ENCODE measurements around the gene FRMD3. TPM values are rescaled to one million over a fixed set of nuclear protein-coding genes. Genes with fewer than 3 reads are reported as not detected.

FRMD3 gene
- total RNA-seq, 1 experiment from 2014 or later, result 14.5 TPM

DNA sequence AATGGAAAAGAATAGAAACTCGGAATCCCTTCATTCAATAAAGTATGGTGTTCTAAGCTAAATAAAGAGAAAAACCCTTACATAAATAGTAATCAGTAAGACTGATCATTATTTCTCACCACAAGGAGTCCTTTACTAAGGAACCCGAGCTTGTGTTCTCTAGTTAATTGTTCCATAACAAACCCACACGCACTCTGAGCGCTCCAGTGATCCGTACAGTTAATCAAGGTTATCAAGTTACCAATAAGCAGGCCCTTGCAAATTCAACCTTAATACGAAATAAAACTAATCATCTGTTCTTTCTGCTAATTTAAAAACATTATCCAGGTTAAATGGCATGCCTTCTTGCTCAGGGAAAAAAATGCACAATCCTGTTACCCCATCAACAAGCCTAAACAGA, 224.4 kb downstream of the FRMD3 start:
- no peak for ATAC-seq

DNA sequence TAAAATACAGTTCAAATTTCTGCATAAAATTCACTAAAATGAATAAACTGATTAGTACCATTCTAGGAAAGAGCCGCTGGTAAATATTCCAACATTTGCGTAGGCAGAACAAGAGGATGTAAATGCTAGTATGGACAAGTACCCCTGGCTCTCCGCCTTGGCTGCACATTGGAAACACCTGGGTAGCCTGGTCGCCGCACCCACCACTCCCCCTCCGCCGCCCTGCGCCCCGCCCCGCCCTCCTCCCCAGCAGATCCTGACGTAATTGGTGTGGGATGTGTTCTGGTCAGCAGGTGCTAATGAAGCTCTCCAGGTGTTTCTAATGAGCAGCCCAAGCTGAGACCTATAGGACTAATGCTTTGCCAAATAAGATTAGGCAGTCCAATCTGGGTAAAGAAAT, 225.7 kb downstream of the FRMD3 start:
- Histone ChIP-seq H3K27me3 (ENCODE audit: control insufficient read depth, insufficient read depth, low read length) (no peaks in the 10 kb centered on the region), H3K27ac (ENCODE audit: low read length) (no peak overlapping the region), H3K4me3 (ENCODE audit: low read depth in 2 of 2, low read length in 2 of 2) (no peak overlapping the region), H3K4me1 (ENCODE audit: control insufficient read depth, insufficient read depth, low read length) (no peaks in the 10 kb centered on the region), H3K9me3 (ENCODE audit: control insufficient read depth, insufficient read depth, low read depth, low read length) (no peaks in the 10 kb centered on the region), H3K36me3 (ENCODE audit: control insufficient read depth, insufficient read depth, low read length) (no peaks in the 10 kb centered on the region)
- ChIA-PET CTCF (no interaction called here), POLR2A (no interaction called here)
- BruUV-seq (replicated peaks), result no TSS peak
- ATAC-seq, result no peak
- intact Hi-C loops (cut with micrococcal nuclease; ENCODE audit: unreplicated experiment) (no loop called here), in situ Hi-C loops (cut with HindIII; ENCODE audit: low pct_unique_long_range_greater_than_20kb, low sequenced_read_pairs) (no loop called here)
- DNase-seq (ENCODE audit: low read depth, low spot score), result no peak
- TF ChIP-seq, protein P1, sequence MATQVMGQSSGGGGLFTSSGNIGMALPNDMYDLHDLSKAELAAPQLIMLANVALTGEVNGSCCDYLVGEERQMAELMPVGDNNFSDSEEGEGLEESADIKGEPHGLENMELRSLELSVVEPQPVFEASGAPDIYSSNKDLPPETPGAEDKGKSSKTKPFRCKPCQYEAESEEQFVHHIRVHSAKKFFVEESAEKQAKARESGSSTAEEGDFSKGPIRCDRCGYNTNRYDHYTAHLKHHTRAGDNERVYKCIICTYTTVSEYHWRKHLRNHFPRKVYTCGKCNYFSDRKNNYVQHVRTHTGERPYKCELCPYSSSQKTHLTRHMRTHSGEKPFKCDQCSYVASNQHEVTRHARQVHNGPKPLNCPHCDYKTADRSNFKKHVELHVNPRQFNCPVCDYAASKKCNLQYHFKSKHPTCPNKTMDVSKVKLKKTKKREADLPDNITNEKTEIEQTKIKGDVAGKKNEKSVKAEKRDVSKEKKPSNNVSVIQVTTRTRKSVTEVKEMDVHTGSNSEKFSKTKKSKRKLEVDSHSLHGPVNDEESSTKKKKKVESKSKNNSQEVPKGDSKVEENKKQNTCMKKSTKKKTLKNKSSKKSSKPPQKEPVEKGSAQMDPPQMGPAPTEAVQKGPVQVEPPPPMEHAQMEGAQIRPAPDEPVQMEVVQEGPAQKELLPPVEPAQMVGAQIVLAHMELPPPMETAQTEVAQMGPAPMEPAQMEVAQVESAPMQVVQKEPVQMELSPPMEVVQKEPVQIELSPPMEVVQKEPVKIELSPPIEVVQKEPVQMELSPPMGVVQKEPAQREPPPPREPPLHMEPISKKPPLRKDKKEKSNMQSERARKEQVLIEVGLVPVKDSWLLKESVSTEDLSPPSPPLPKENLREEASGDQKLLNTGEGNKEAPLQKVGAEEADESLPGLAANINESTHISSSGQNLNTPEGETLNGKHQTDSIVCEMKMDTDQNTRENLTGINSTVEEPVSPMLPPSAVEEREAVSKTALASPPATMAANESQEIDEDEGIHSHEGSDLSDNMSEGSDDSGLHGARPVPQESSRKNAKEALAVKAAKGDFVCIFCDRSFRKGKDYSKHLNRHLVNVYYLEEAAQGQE (IDR thresholded peaks at IDR 0.05; ENCODE audit: insufficient read depth in 1 of 2, low read depth in 2 of 2, low read length in 1 of 2), result no peak
- TF ChIP-seq, protein P2, sequence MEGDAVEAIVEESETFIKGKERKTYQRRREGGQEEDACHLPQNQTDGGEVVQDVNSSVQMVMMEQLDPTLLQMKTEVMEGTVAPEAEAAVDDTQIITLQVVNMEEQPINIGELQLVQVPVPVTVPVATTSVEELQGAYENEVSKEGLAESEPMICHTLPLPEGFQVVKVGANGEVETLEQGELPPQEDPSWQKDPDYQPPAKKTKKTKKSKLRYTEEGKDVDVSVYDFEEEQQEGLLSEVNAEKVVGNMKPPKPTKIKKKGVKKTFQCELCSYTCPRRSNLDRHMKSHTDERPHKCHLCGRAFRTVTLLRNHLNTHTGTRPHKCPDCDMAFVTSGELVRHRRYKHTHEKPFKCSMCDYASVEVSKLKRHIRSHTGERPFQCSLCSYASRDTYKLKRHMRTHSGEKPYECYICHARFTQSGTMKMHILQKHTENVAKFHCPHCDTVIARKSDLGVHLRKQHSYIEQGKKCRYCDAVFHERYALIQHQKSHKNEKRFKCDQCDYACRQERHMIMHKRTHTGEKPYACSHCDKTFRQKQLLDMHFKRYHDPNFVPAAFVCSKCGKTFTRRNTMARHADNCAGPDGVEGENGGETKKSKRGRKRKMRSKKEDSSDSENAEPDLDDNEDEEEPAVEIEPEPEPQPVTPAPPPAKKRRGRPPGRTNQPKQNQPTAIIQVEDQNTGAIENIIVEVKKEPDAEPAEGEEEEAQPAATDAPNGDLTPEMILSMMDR (IDR thresholded peaks at IDR 0.05), result no peak
- TF ChIP-seq SIN3A (IDR thresholded peaks at IDR 0.05; ENCODE audit: borderline replicate concordance, insufficient read depth, low read depth, low read length) (no peak), POLR2AphosphoS5 (IDR thresholded peaks at IDR 0.05; ENCODE audit: low read depth, low read length) (no peak), TCF7L2 (IDR thresholded peaks at IDR 0.05; ENCODE audit: low read depth, low read length) (no peak)

More for the DNA sequence above, 224.4 kb downstream of the FRMD3 start:
- ChIA-PET POLR2A (no interaction called here), CTCF (no interaction called here)
- BruUV-seq (replicated peaks), result no TSS peak
- intact Hi-C loops (cut with micrococcal nuclease; ENCODE audit: unreplicated experiment), result no loop called here
- Histone ChIP-seq H3K27me3 (ENCODE audit: control insufficient read depth, insufficient read depth, low read length) (no peaks in the 10 kb centered on the region), H3K4me3 (ENCODE audit: low read depth in 2 of 2, low read length in 2 of 2) (no peak overlapping the region), H3K4me1 (ENCODE audit: control insufficient read depth, insufficient read depth, low read length) (no peaks in the 10 kb centered on the region), H3K27ac (ENCODE audit: low read length) (no peak overlapping the region), H3K9me3 (ENCODE audit: control insufficient read depth, insufficient read depth, low read depth, low read length) (no peaks in the 10 kb centered on the region), H3K36me3 (ENCODE audit: control insufficient read depth, insufficient read depth, low read length) (no peaks in the 10 kb centered on the region)
- DNase-seq (ENCODE audit: low read depth, low spot score), result no peak
- in situ Hi-C loops (cut with HindIII; ENCODE audit: low pct_unique_long_range_greater_than_20kb, low sequenced_read_pairs), result no loop called here
- TF ChIP-seq, protein P1 (IDR thresholded peaks at IDR 0.05; ENCODE audit: insufficient read depth in 1 of 2, low read depth in 2 of 2, low read length in 1 of 2), result no peak
- TF ChIP-seq TCF7L2 (IDR thresholded peaks at IDR 0.05; ENCODE audit: low read depth, low read length), result no peak
- TF ChIP-seq, protein P2 (IDR thresholded peaks at IDR 0.05), result no peak
- TF ChIP-seq POLR2AphosphoS5 (IDR thresholded peaks at IDR 0.05; ENCODE audit: low read depth, low read length), result no peak
- no peak for TF ChIP-seq SIN3A (IDR thresholded peaks at IDR 0.05; ENCODE audit: borderline replicate concordance, insufficient read depth, low read depth, low read length)

Data from Panc1 (cell line).